Suprapubic skin (tissue), 4 donors: ENCODE results near the gene STK17A. TPM values are rescaled to one million over a fixed set of nuclear protein-coding genes. Genes with fewer than 3 reads are reported as not detected.

Experiments used
- DNase-seq, 2 donors: peaks; one replicate each; pipeline ENCODE4 v3.0.0-alpha.2; 2019; ENCODE audit warnings: low spot score in 2 of 2
- H3K27ac ChIP-seq: fragments of 200-600 bp; sonication (generic); one replicate; pipeline ENCODE4 v1.5.1; 2019
- H3K27me3 ChIP-seq: fragments of 200-600 bp; sonication (generic); one replicate; pipeline ENCODE4 v1.5.1; 2019
- H3K36me3 ChIP-seq: fragments of 200-600 bp; sonication (generic); one replicate; pipeline ENCODE4 v1.5.1; 2019
- H3K4me1 ChIP-seq: fragments of 200-600 bp; sonication (generic); one replicate; pipeline ENCODE4 v1.5.1; 2019
- H3K4me3 ChIP-seq: fragments of 200-600 bp; sonication (generic); one replicate; pipeline ENCODE4 v1.5.1; 2019; ENCODE audit warnings: mild to moderate bottlenecking
- H3K9me3 ChIP-seq: fragments of 200-600 bp; sonication (generic); one replicate; pipeline ENCODE4 v1.5.1; 2019
- CTCF ChIP-seq, 2 donors: fragments of 200-600 bp in 1 of 2; fragments of 450-650 bp in 1 of 2; sonication (generic) in 1 of 2; IDR thresholded peaks; one replicate each; pipeline ENCODE4 v1.5.1; 2016 to 2019; ENCODE audit warnings: antibody characterized with exemption in 2 of 2, mild to moderate bottlenecking in 1 of 2, moderate library complexity in 1 of 2
- EP300 ChIP-seq: sonication (generic); formaldehyde crosslinking; IDR thresholded peaks from one replicate; pipeline ENCODE4 v1.6.1; 2017; ENCODE audit warnings: antibody characterized with exemption
- POLR2A ChIP-seq, 2 donors: fragments of 450-650 bp; IDR thresholded peaks; one replicate each; pipeline ENCODE4 v1.6.1; 2017; ENCODE audit warnings: antibody characterized with exemption in 2 of 2, mild to moderate bottlenecking in 2 of 2, moderate library complexity in 2 of 2
- POLR2AphosphoS5 ChIP-seq, 3 donors: sonication (generic); formaldehyde crosslinking; IDR thresholded peaks; one replicate each; pipeline ENCODE4 v1.6.1; 2017; ENCODE audit warnings: antibody characterized with exemption in 3 of 3
- WGBS: methylation state at CpG from one replicate; pipeline ENCODE4 v1.1.5; 2018; 5-methylcytosine and 5-hydroxymethylcytosine counted together
- total RNA-seq, 4 donors: library from RNA; depleted of rRNA; stranded (reverse); fragments of >200 nt; gene quantifications; one replicate each; pipeline ENCODE4 v1.1.0, GENCODE V29; 2016

Gene STK17A
- total RNA-seq, 4 donors from 2014 or later = 14.2 to 18.3 (median 15.9) TPM

- Histone ChIP-seq H3K4me1 (peaks cover 13% of the 10 kb centered on the region), H3K36me3 (peaks cover 11% of the 10 kb centered on the region), H3K9me3 (no peaks in the 10 kb centered on the region), H3K4me3 (no peak overlapping the region), H3K27me3 (no peaks in the 10 kb centered on the region), H3K27ac (no peak overlapping the region)
- no peak for TF ChIP-seq POLR2A (IDR thresholded peaks at IDR 0.05)
- no peak for TF ChIP-seq CTCF (IDR thresholded peaks at IDR 0.05)
- TF ChIP-seq EP300 = no peak
- no peak for TF ChIP-seq POLR2AphosphoS5 (IDR thresholded peaks at IDR 0.05)
- DNase-seq = no peak
- 49% methylated on average over 1 of the region's 1 CpG for WGBS
Measured at GRCh38 chr7:43602256-43602655, 19.3 kb downstream of the STK17A start.

GRCh38 chr7:43604251-43604650, 21.3 kb downstream of the STK17A start:
- Histone ChIP-seq H3K27ac (no peak overlapping the region), H3K9me3 (no peaks in the 10 kb centered on the region), H3K36me3 (peaks cover 9% of the 10 kb centered on the region), H3K4me3 (no peak overlapping the region), H3K27me3 (no peaks in the 10 kb centered on the region), H3K4me1 (peaks cover 13% of the 10 kb centered on the region)
- no peak for DNase-seq
- no peak for TF ChIP-seq POLR2AphosphoS5 (IDR thresholded peaks at IDR 0.05)
- TF ChIP-seq POLR2A (IDR thresholded peaks at IDR 0.05) = no peak
- TF ChIP-seq EP300 = no peak
- no peak for TF ChIP-seq CTCF (IDR thresholded peaks at IDR 0.05)
- 93% methylated on average over 1 of the region's 1 CpG for WGBS

- Histone ChIP-seq H3K36me3 (peaks cover 9% of the 10 kb centered on the region), H3K27me3 (no peaks in the 10 kb centered on the region), H3K27ac (no peak overlapping the region), H3K4me3 (no peak overlapping the region), H3K4me1 (peaks cover 25% of the 10 kb centered on the region), H3K9me3 (no peaks in the 10 kb centered on the region)
- 93% methylated on average over 2 of the region's 2 CpGs for WGBS
- no peak for DNase-seq
- TF ChIP-seq POLR2A (IDR thresholded peaks at IDR 0.05) = no peak
- no peak for TF ChIP-seq EP300
- TF ChIP-seq POLR2AphosphoS5 (IDR thresholded peaks at IDR 0.05) = no peak
- TF ChIP-seq CTCF (IDR thresholded peaks at IDR 0.05) = no peak
Measured at GRCh38 chr7:43609097-43609496, 26.2 kb downstream of the STK17A start.

GRCh38 chr7:43612128-43612527, 29.2 kb downstream of the STK17A start:
- no peaks in the 10 kb centered on the region for H3K9me3 ChIP-seq
- H3K27ac ChIP-seq = peak overlapping the region; percentile 27
- 72% methylated on average over 5 of the region's 5 CpGs for WGBS
- peaks cover 25% of the 10 kb centered on the region for H3K4me1 ChIP-seq
- H3K27me3 ChIP-seq = no peaks in the 10 kb centered on the region
- H3K36me3 ChIP-seq = peaks cover 9% of the 10 kb centered on the region
- TF ChIP-seq CTCF (IDR thresholded peaks at IDR 0.05) (no peak), EP300 (no peak), POLR2AphosphoS5 (IDR thresholded peaks at IDR 0.05) (no peak), POLR2A (IDR thresholded peaks at IDR 0.05) (no peak)
- no peak for DNase-seq
- H3K4me3 ChIP-seq = no peak overlapping the region

- Histone ChIP-seq H3K36me3 (peaks cover 9% of the 10 kb centered on the region), H3K9me3 (no peaks in the 10 kb centered on the region), H3K27me3 (no peaks in the 10 kb centered on the region), H3K4me3 (no peak overlapping the region), H3K4me1 (peaks cover 25% of the 10 kb centered on the region), H3K27ac (peak overlapping the region; percentile 38)
- no peak for DNase-seq
- WGBS = 20% methylated on average over 3 of the region's 3 CpGs
- TF ChIP-seq CTCF (IDR thresholded peaks at IDR 0.05) = no peak
- no peak for TF ChIP-seq EP300
- TF ChIP-seq POLR2A (IDR thresholded peaks at IDR 0.05) = no peak
Measured at GRCh38 chr7:43612599-43613589, 30.0 kb downstream of the STK17A start.
